ENCODE measurements around the gene PEX5.

- no peak for TF ChIP-seq CTCF (conservative IDR thresholded peaks at IDR 0.05; ENCODE audit: low read length)
- TF ChIP-seq EZH2phosphoT487 (IDR thresholded peaks at IDR 0.05; ENCODE audit: borderline replicate concordance): no peak
These were observed 12.9 kb upstream of the PEX5 start for GRCh38 chr12:7176595-7176994.

All from Loucy (cell line).